HCT116 (cell line): ENCODE measurements around the gene SYNE1. TPM values are rescaled to one million over a fixed set of nuclear protein-coding genes. Genes with fewer than 3 reads are reported as not detected.

Experiments used
- ATAC-seq: fragments of 200-7000 bp; cut with Tn5 transposase; 2 replicates; pipeline ENCODE4 v1.9.1; 2020; ENCODE audit warnings: mild to moderate bottlenecking, moderate library complexity
- BruUV-seq: library from RNA; stranded (reverse); fragments of 400-500 nt; replicated peaks from 2 replicates; lab custom pipeline; 2021; lab: Mats Ljungman, UMichigan
- CTCF ChIA-PET: fragments of 300-600 bp; sonication (Branson Sonifier 250); formaldehyde crosslinking; loops from one replicate; lab custom pipeline; 2021; ENCODE audit warnings: antibody characterized with exemption; lab: Charles Lee
- POLR2A ChIA-PET: fragments of 300-600, 350-600 bp; sonication (Branson Sonifier 250); formaldehyde crosslinking; loops from one replicate; lab custom pipeline; 2021; ENCODE audit warnings: antibody characterized with exemption; lab: Charles Lee
- RAD21 ChIA-PET, 2 experiments: fragments of 300-600 bp; sonication (Branson Sonifier 250); formaldehyde crosslinking; loops; one replicate each; lab custom pipeline; 2023; ENCODE audit warnings: low total read pairs in 2 of 2; ENCODE audit not compliant: uncharacterized antibody in 2 of 2, unreplicated experiment in 2 of 2, low non-redundant PET in 1 of 2; lab: Charles Lee
- DNase-seq: peaks from one replicate; pipeline ENCODE4 v3.0.0-alpha.2; 2010; ENCODE audit warnings: low read depth, low spot score
- H2AFZ ChIP-seq: fragments of 200-600 bp; shearing (Covaris generic), sonication (generic); 2 replicates; pipeline ENCODE4 v1.6.1; 2017; ENCODE audit warnings: low read depth, mixed run types, mixed read lengths, antibody characterized with exemption, low read length; ENCODE audit not compliant: poor library complexity, severe bottlenecking
- H3K27ac ChIP-seq: 2 replicates; pipeline ENCODE4 v1.5.1; 2012; ENCODE audit warnings: low read depth, low read length
- H3K27me3 ChIP-seq: fragments of 200-600 bp; sonication (generic); 2 replicates; pipeline ENCODE4 v1.6.1; 2016; ENCODE audit warnings: mixed run types, low read length, mixed read lengths; ENCODE audit not compliant: insufficient read depth
- H3K36me3 ChIP-seq, 2 experiments: fragments of 200-500 bp in 1 of 2; fragments of 200-600 bp in 1 of 2; sonication (Bioruptor generic) in 1 of 2; sonication (generic) in 1 of 2; 2 replicates each; pipeline versions ENCODE4 v1.5.1 to v1.6.1; 2014 to 2016; ENCODE audit warnings: low read length in 2 of 2, inconsistent platforms in 1 of 2, mixed read lengths in 1 of 2, mixed run types in 1 of 2; ENCODE audit not compliant: insufficient read depth in 2 of 2, control insufficient read depth in 1 of 2
- H3K4me1 ChIP-seq, 2 experiments: fragments of 200-600 bp in 1 of 2; sonication (generic) in 1 of 2; 2 replicates each; pipeline versions ENCODE4 v1.5.1 to v1.6.1; 2012 to 2017; ENCODE audit warnings: low read length in 2 of 2, inconsistent platforms in 1 of 2, mild to moderate bottlenecking in 1 of 2, mixed read lengths in 1 of 2, mixed run types in 1 of 2, moderate library complexity in 1 of 2; ENCODE audit not compliant: insufficient read depth in 2 of 2, control insufficient read depth in 1 of 2
- H3K4me2 ChIP-seq: fragments of 200-600 bp; sonication (generic); 2 replicates; pipeline ENCODE4 v1.6.1; 2017; ENCODE audit warnings: mixed run types, low read length, mixed read lengths
- H3K4me3 ChIP-seq, 2 experiments: fragments of 200-600 bp in 1 of 2; sonication (generic) in 1 of 2; replicated peaks in 1 of 2; 2 replicates each; pipeline ENCODE4 v1.5.1; 2011 to 2016; ENCODE audit warnings: low read length in 2 of 2, control low read depth in 1 of 2, low read depth in 1 of 2, mild to moderate bottlenecking in 1 of 2, mixed read lengths in 1 of 2, mixed run types in 1 of 2
- H3K79me2 ChIP-seq: fragments of 200-600 bp; sonication (generic); 2 replicates; pipeline ENCODE4 v1.6.1; 2017; ENCODE audit warnings: mild to moderate bottlenecking, mixed run types, low read length, moderate library complexity, mixed read lengths; ENCODE audit not compliant: insufficient read depth
- H3K9ac ChIP-seq: fragments of 200-600 bp; sonication (generic); 2 replicates; pipeline ENCODE4 v1.6.1; 2016; ENCODE audit warnings: low read length, mixed read lengths
- H3K9me2 ChIP-seq: fragments of 200-600 bp; sonication (generic), shearing (Covaris generic); 2 replicates; pipeline ENCODE4 v1.6.1; 2017; ENCODE audit warnings: mixed run types, mild to moderate bottlenecking, moderate library complexity; ENCODE audit not compliant: insufficient read depth
- H3K9me3 ChIP-seq, 2 experiments: fragments of 200-500 bp in 1 of 2; fragments of 200-600 bp in 1 of 2; sonication (Bioruptor generic) in 1 of 2; sonication (generic) in 1 of 2; 2 replicates each; pipeline ENCODE4 v1.6.1; 2014 to 2017; ENCODE audit warnings: low read length in 2 of 2, mixed read lengths in 2 of 2, inconsistent platforms in 1 of 2, low read depth in 1 of 2, mild to moderate bottlenecking in 1 of 2, mixed run types in 1 of 2, moderate library complexity in 1 of 2; ENCODE audit not compliant: control insufficient read depth in 1 of 2, insufficient read depth in 1 of 2
- H4K20me1 ChIP-seq: fragments of 200-600 bp; sonication (generic), shearing (Covaris generic); 2 replicates; pipeline ENCODE4 v1.6.1; 2017; ENCODE audit warnings: mixed run types, mild to moderate bottlenecking, moderate library complexity; ENCODE audit not compliant: insufficient read depth
- CEBPB ChIP-seq: IDR thresholded peaks from 2 replicates; pipeline ENCODE4 v1.6.1; 2012; ENCODE audit warnings: low read depth
- CTCF ChIP-seq, 3 experiments: fragments of 200-600 bp in 1 of 3; sonication (generic) in 1 of 3; IDR thresholded peaks in 2 of 3; conservative IDR thresholded peaks in 1 of 3; 2 replicates each; pipeline ENCODE4 v1.5.1; 2012 to 2017; ENCODE audit warnings: low read depth in 2 of 3, low read length in 2 of 3, antibody characterized with exemption in 1 of 3, borderline replicate concordance in 1 of 3, control low read depth in 1 of 3, mild to moderate bottlenecking in 1 of 3, mixed read lengths in 1 of 3, mixed run types in 1 of 3, moderate library complexity in 1 of 3; ENCODE audit not compliant: insufficient read depth in 1 of 3
- EGR1 ChIP-seq: IDR thresholded peaks from 2 replicates; pipeline ENCODE4 v1.6.1; 2012; ENCODE audit warnings: low read depth
- JUND ChIP-seq: IDR thresholded peaks from 2 replicates; pipeline ENCODE4 v1.6.1; 2012
- POLR2AphosphoS5 ChIP-seq: IDR thresholded peaks from 2 replicates; pipeline ENCODE4 v1.6.1; 2011; ENCODE audit warnings: mild to moderate bottlenecking, low read depth, low read length, moderate library complexity
- RAD21 ChIP-seq: IDR thresholded peaks from 2 replicates; pipeline ENCODE4 v1.6.1; 2012; ENCODE audit warnings: low read depth, mild to moderate bottlenecking
- SIN3A ChIP-seq: IDR thresholded peaks from 2 replicates; pipeline ENCODE4 v1.6.1; 2012; ENCODE audit warnings: low read depth
- TCF7L2 ChIP-seq: IDR thresholded peaks from 2 replicates; pipeline ENCODE4 v1.7.0; 2011; ENCODE audit warnings: borderline replicate concordance, inconsistent platforms; ENCODE audit not compliant: insufficient read depth, insufficient read length; ENCODE audit errors: extremely low read depth
- YY1 ChIP-seq: IDR thresholded peaks from 2 replicates; pipeline ENCODE4 v1.6.1; 2011; ENCODE audit warnings: low read length, low read depth, moderate library complexity, mild to moderate bottlenecking; ENCODE audit not compliant: insufficient replicate concordance; ENCODE audit errors: extremely low read depth
- ZNF274 ChIP-seq: fragments of 200-500 bp; sonication (Bioruptor generic); IDR thresholded peaks from 2 replicates; pipeline ENCODE4 v1.6.1; 2014; ENCODE audit warnings: mild to moderate bottlenecking, low read depth, low read length, inconsistent platforms
- intact Hi-C: fragments of 100-400 bp; cut with micrococcal nuclease; formaldehyde crosslinking; loops from 2 replicates; pipeline ENCODE4 v1.10.0; 2022
- total RNA-seq: library from RNA; stranded (reverse); gene quantifications from one replicate; pipeline ENCODE4 v1.2.1, GENCODE V29; 2021; ENCODE audit not compliant: unreplicated experiment
- TF ChIP-seq, protein P1 (sequence below): IDR thresholded peaks from 2 replicates; pipeline ENCODE4 v1.6.1; 2012

The SYNE1 gene
- total RNA-seq, 1 experiment from 2014 or later, result 5.4 TPM

- POLR2A ChIA-PET, result no interaction called here
- no peak for ATAC-seq
Observed at GRCh38 chr6:152250127-152250526, 387.0 kb downstream of the SYNE1 start.

More at GRCh38 chr6:152250127-152250526, 387.0 kb downstream of the SYNE1 start:
- TF ChIP-seq EGR1 (no peak), YY1 (no peak), RAD21 (no peak), JUND (no peak), POLR2AphosphoS5 (no peak), SIN3A (no peak), ZNF274 (no peak), CTCF (IDR thresholded peaks at IDR 0.05 in 2 of 3, conservative IDR thresholded peaks at IDR 0.05 in 1 of 3; ENCODE audit: borderline replicate concordance in 1 of 3, insufficient read depth in 1 of 3, low read depth in 2 of 3, low read length in 2 of 3) (no peak), CEBPB (no peak), TCF7L2 (no peak)
- TF ChIP-seq, protein P1, sequence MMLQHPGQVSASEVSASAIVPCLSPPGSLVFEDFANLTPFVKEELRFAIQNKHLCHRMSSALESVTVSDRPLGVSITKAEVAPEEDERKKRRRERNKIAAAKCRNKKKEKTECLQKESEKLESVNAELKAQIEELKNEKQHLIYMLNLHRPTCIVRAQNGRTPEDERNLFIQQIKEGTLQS, result no peak
- H3K9me3 ChIP-seq, result no peaks in the 10 kb centered on the region
- no peak overlapping the region for H3K4me3 ChIP-seq
- H4K20me1 ChIP-seq, result no peaks in the 10 kb centered on the region
- no peak overlapping the region for H3K9ac ChIP-seq
- BruUV-seq, result no TSS peak
- ChIA-PET RAD21 (no interaction called here), CTCF (no interaction called here)
- H3K4me2 ChIP-seq, result no peak overlapping the region
- no peaks in the 10 kb centered on the region for H3K27me3 ChIP-seq
- H3K36me3 ChIP-seq, result no peaks in the 10 kb centered on the region
- H2AFZ ChIP-seq, result no peak overlapping the region
- no peaks in the 10 kb centered on the region for H3K79me2 ChIP-seq
- no peak overlapping the region for H3K27ac ChIP-seq
- H3K4me1 ChIP-seq, result no peaks in the 10 kb centered on the region
- no peak for DNase-seq
- H3K9me2 ChIP-seq, result no peaks in the 10 kb centered on the region
- intact Hi-C loops, result no loop called here
